ENCODE results near the gene TTI1. TPM values are rescaled to one million over a fixed set of nuclear protein-coding genes. Genes with fewer than 3 reads are reported as not detected.

The TTI1 gene
- polyA plus RNA-seq, 4 donors = 20.9 to 32.6 (median 28.7) TPM

GRCh38 chr20:38055848-38056247, 22.6 kb upstream of the TTI1 start:
- DNase-seq (ENCODE audit: low read depth in 4 of 4, low spot score in 2 of 4) = no peak

- no peak for DNase-seq (ENCODE audit: low read depth in 4 of 4, low spot score in 2 of 4)
Measured at GRCh38 chr20:38055294-38055693, 22.0 kb upstream of the TTI1 start.

GRCh38 chr20:38054647-38055046, 21.4 kb upstream of the TTI1 start:
- no peak for DNase-seq (ENCODE audit: low read depth in 4 of 4, low spot score in 2 of 4)

GRCh38 chr20:38052870-38053269, 19.6 kb upstream of the TTI1 start:
- no peak for DNase-seq (ENCODE audit: low read depth in 4 of 4, low spot score in 2 of 4)

GRCh38 chr20:38050686-38051085, 17.4 kb upstream of the TTI1 start:
- DNase-seq (ENCODE audit: low read depth in 4 of 4, low spot score in 2 of 4) = no peak

GRCh38 chr20:38049800-38050199, 16.5 kb upstream of the TTI1 start:
- no peak for DNase-seq (ENCODE audit: low read depth in 4 of 4, low spot score in 2 of 4)

- no peak for DNase-seq (ENCODE audit: low read depth in 4 of 4, low spot score in 2 of 4)
Measured at GRCh38 chr20:38046572-38046971, 13.3 kb upstream of the TTI1 start.

GRCh38 chr20:38044685-38045084, 11.4 kb upstream of the TTI1 start:
- no peak for DNase-seq (ENCODE audit: low read depth in 4 of 4, low spot score in 2 of 4)

GRCh38 chr20:38043512-38044300, 10.4 kb upstream of the TTI1 start:
- no peak for DNase-seq (ENCODE audit: low read depth in 4 of 4, low spot score in 2 of 4)

- DNase-seq (ENCODE audit: low read depth in 4 of 4, low spot score in 2 of 4) = no peak
Measured at GRCh38 chr20:38040276-38040675, 7.0 kb upstream of the TTI1 start.

GRCh38 chr20:38036366-38036765, 3.1 kb upstream of the TTI1 start:
- DNase-seq (ENCODE audit: low read depth in 4 of 4, low spot score in 2 of 4) = no peak

- no peak for DNase-seq (ENCODE audit: low read depth in 4 of 4, low spot score in 2 of 4)
Measured at GRCh38 chr20:38034961-38035360, 1.7 kb upstream of the TTI1 start.

GRCh38 chr20:38034108-38034649, 923 bp upstream of the TTI1 start:
- peak in 1 of 4 donors; percentile 8 for DNase-seq (ENCODE audit: low read depth in 4 of 4, low spot score in 2 of 4)

GRCh38 chr20:38032585-38033329, 499 bp downstream of the TTI1 start:
- DNase-seq (ENCODE audit: low read depth in 4 of 4, low spot score in 2 of 4) = no peak

- DNase-seq (ENCODE audit: low read depth in 4 of 4, low spot score in 2 of 4) = no peak
Measured at GRCh38 chr20:38031957-38032356, 1.3 kb downstream of the TTI1 start.

- no peak for DNase-seq (ENCODE audit: low read depth in 4 of 4, low spot score in 2 of 4)
Measured at GRCh38 chr20:38029453-38029852, 3.8 kb downstream of the TTI1 start.

GRCh38 chr20:38024496-38024895, 8.8 kb downstream of the TTI1 start:
- DNase-seq (ENCODE audit: low read depth in 4 of 4, low spot score in 2 of 4) = no peak

- DNase-seq (ENCODE audit: low read depth in 4 of 4, low spot score in 2 of 4) = peak in 2 of 4 donors; percentile 13
Measured at GRCh38 chr20:38023181-38024001, 9.9 kb downstream of the TTI1 start.

- no peak for DNase-seq (ENCODE audit: low read depth in 4 of 4, low spot score in 2 of 4)
Measured at GRCh38 chr20:38021087-38021772, 12.0 kb downstream of the TTI1 start.

- DNase-seq (ENCODE audit: low read depth in 4 of 4, low spot score in 2 of 4) = no peak
Measured at GRCh38 chr20:38018385-38018784, 14.9 kb downstream of the TTI1 start.
